Measurements from ENCODE around the gene ST6GALNAC6.

Gene ST6GALNAC6

GRCh38 chr9:127916720-127917581 is 17.5 kb upstream of the ST6GALNAC6 start, which contains the start of gene ST6GALNAC4:
Gene ST6GALNAC4 (minus strand): TSS chr9:127917041. CDS start chr9:127916419, 622 bp downstream.
- peak; percentile 95 for DNase-seq (ENCODE audit: low spot score)

GRCh38 chr9:127915801-127916719 is 16.7 kb upstream of the ST6GALNAC6 start:
- peak; percentile 46 for DNase-seq (ENCODE audit: low spot score)

- peak; percentile 79 for DNase-seq (ENCODE audit: low spot score)
These were observed 15.9 kb upstream of the ST6GALNAC6 start for GRCh38 chr9:127915325-127915752.

DNA sequence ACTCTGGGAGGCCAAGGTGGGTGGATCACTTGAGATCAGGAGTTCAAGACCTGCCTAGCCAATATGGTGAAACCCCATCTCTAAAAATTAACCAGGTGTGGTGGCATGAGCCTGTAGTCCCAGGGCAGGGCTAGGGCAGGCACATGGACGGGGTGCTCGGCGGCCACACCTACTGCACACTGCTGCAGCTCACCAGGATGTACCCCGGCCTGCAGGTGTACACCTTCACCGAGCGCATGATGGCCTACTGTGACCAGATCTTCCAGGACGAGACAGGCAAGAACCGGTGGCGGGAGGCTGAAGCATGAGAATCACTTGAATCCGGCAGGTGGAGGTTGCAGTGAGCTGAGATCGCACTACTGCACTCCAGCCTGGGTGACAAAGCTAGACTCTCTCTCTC is 14.3 kb upstream of the ST6GALNAC6 start:
- DNase-seq (ENCODE audit: low spot score) = no peak

DNA sequence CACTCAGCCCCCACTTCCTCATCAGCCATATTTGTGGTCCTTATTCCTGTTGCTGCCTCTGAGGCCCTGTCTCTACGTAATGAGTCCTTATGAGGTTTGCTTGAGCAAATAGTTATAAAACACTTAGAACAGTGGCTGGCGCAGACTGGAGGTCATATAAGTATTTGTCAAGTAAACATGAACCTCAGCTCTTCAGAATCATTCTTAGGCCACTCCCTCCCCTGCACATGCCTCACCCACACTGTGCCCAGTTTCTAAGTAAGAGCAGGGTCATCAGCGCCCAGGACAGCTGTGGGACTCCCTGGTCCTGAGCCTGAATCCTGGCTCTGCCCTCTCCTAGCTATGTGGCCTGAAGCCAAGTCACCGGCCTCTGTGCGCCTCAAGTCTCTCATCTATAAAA is 13.5 kb upstream of the ST6GALNAC6 start:
- peak; percentile 50 for DNase-seq (ENCODE audit: low spot score)

- no peak for DNase-seq (ENCODE audit: low spot score)
These were observed 12.9 kb upstream of the ST6GALNAC6 start for GRCh38 chr9:127912296-127912695.

GRCh38 chr9:127910613-127911205 is 11.3 kb upstream of the ST6GALNAC6 start:
- DNase-seq (ENCODE audit: low spot score) = peak; percentile 80

DNA sequence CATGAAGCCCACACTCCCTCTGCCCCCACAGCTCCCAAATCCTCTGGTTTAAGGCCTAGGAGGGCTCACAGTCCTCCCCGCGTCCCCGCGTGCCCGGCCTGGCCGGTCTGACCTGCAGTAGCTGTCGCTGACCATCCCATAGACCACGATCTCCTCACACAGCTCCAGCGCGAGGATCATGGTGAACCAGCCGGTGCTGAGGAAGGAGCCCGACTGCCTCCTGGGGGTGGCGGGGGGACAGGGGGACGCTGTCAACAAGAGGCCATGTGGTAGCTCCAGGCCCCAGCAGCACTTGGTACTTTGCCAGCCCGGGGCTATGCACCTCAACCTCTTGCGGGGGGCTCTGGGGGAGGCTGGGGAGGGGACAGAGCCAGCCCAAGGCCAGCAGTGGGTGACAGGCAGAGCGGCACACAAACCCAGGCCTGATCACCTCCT is 10.5 kb upstream of the ST6GALNAC6 start:
- DNase-seq (ENCODE audit: low spot score) = no peak

- DNase-seq (ENCODE audit: low spot score) = no peak
These were observed 9.2 kb upstream of the ST6GALNAC6 start for GRCh38 chr9:127908660-127908926.

DNA sequence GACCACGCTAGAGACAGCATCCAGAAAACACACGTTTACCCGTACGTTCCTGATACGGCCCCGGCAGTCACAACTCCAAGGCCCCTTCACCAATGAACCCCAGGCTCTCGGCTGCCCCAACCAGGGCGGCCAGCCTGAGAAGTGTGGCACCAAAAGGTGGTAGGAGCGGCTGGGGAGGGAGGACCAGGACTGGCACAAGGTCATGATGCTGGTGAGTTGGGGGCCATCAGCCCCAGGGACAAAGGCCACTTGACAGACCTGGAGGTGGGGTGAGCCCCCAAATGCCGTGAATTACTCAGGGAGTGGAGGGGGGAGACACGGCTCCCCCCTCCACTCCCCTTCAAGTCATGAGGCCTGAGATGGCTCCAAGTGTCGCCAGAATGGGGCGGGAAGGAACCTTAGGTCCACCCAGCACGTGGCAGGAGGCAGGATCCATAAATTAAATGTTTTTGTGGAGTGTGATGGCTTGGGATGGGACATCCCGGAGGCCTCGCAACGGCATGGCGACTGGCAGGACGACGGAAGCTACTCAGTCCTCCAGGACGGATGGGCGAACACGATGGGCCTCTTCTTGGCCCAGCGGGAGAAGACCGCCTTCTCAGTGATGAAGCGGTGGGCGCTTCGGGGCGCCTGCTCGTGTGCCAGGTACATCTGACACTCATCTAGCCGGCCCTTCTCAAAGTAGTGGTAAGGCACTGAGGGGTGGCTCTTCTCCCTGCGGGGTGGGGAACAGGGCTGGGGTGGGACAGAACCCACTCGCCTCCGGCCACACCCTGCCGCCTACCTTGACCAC is 8.7 kb upstream of the ST6GALNAC6 start:
- DNase-seq (ENCODE audit: low spot score) = no peak

- DNase-seq (ENCODE audit: low spot score) = no peak
These were observed 6.4 kb upstream of the ST6GALNAC6 start for GRCh38 chr9:127905788-127906191.

GRCh38 chr9:127905004-127905728 is 5.8 kb upstream of the ST6GALNAC6 start:
- DNase-seq (ENCODE audit: low spot score) = no peak

DNA sequence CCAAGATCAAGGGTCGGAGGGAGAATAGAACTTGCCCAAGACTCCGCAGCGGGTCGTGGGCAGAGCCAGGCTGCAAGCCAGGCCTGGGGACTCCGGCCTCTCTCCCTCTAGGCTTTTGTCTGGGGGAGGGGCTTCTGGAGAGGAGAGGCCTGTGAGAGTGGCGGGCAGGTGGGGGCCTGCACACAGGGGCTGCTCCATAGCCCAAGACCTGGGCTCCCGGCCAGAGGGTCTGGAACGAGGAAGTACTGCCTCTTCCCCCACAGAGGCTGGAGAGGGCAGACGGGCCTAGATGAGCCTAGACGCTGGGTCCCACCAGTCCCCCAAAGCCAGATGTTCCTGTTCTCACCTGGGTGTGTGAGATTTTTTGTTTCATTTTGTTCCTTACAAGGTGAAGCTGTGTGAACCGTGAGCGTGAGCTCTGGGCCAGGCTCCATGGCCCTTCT is 5.2 kb upstream of the ST6GALNAC6 start:
- DNase-seq (ENCODE audit: low spot score) = no peak

GRCh38 chr9:127903557-127904475 is 4.4 kb upstream of the ST6GALNAC6 start:
- DNase-seq (ENCODE audit: low spot score) = peak; percentile 75

DNA sequence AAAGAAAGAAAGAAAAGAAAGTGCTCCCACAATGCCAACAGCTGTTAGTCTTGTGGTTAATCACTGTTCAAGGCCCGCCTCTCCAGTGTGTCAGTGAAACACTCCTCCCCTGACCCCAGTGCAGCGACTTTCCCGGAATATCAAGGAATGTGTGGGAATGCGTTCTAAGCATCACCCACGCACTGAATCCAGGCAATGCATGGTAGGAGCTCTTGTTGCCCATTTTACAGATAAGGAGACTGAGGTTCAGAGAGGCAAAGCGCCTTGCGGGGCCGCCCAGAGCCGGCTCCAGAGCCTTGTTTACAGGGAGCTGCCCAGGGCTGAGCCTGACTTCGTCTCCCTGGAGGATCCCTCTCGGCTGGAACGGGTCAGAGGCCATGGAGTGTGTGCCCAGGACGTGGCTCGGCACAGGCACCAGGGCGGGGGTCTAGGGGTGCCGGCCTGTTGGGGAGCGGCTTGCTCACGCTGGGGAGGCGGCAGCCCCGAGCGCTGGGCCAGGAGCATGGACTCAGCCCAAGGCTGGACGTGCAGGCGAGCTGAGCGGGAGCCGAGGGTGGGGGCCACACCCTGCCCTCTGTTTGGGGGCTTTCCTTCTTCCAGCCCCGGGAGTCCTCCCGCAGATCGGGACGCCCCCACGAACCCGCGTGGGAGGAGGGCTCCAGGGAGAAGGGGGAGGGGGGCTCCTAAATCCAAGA is 823 bp downstream of the ST6GALNAC6 start:
- DNase-seq (ENCODE audit: low spot score) = no peak

- peak; percentile 75 for DNase-seq (ENCODE audit: low spot score)
These were observed 2.2 kb downstream of the ST6GALNAC6 start for GRCh38 chr9:127897193-127897692.

DNA sequence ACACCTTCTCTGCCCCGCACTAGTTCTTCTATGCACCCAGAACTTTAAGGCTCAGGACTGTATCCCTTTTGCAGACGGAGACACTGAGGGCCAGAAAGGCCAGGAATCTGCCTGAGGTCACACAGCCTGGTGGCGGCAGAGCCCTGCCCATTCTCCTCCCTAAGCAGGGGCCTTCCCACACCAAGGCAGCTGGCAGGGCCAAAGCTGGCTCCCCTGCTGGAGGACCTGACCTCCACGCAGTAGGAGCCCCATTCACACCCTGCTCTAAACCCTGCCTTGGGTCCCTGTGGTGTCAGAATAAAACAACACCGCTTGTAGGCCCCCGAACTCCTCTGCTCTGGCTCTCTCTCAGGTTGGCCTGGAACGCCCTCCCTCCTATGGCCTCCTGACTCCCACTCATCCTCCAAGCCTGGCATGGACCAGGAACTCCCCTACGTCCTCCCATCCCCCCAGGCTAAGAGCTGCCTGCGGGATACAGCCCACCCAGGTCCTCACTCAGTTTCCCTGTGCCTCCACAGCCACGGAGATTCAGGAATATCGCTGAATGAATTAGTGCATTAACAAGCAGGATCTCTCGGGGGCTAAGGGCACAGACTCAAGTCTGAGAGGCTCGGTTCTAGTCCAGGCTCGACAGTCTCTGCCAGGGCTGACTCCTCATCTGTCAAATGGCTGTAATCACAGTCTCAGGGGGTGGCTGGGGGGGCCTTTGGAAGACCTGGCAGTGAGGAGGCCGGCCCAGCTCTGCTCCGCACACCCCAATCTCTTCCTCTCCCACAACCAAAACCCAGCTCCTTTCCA is 2.8 kb downstream of the ST6GALNAC6 start:
- DNase-seq (ENCODE audit: low spot score) = no peak

GRCh38 chr9:127895811-127896210 is 3.6 kb downstream of the ST6GALNAC6 start:
- DNase-seq (ENCODE audit: low spot score) = no peak

Measured in hematopoietic multipotent progenitor cell treated with erythropoietin and hydrocortisone succinate and interleukin-3 and kit ligand, for 15 days (in vitro differentiated cells).